Activated naive CD8-positive, alpha-beta T cell treated with anti-CD3 and anti-CD28 coated beads, Interleukin-2, amount 50 U/mL, for 24 hours (primary cell): ENCODE measurements around the gene PRIM1.
"Not testable (repeated sequence)": the region's sequence is repeated elsewhere in the genome, so short reads cannot be mapped to it uniquely, and the experiment has no call there.

Experiments used
- ATAC-seq: fragments of 150-1000 bp; cut with Tn5 transposase; one replicate; pipeline ENCODE4 v1.10.0; 2021
- DNase-seq: peaks from one replicate; pipeline ENCODE4 v3.0.0; 2021
- H3K27ac Mint-ChIP-seq: one replicate; pipeline ENCODE4 v1.8.0; 2021; ENCODE audit warnings: mild to moderate bottlenecking, mixed read lengths
- H3K27me3 Mint-ChIP-seq: one replicate; pipeline ENCODE4 v1.8.0; 2021; ENCODE audit warnings: mixed read lengths
- H3K36me3 Mint-ChIP-seq: one replicate; pipeline ENCODE4 v1.8.0; 2021; ENCODE audit warnings: low read depth, mixed read lengths
- H3K4me1 Mint-ChIP-seq: one replicate; pipeline ENCODE4 v1.8.0; 2021; ENCODE audit warnings: mixed read lengths
- H3K4me3 Mint-ChIP-seq: one replicate; pipeline ENCODE4 v1.8.0; 2021; ENCODE audit warnings: mild to moderate bottlenecking, moderate library complexity, mixed read lengths
- H3K9me3 Mint-ChIP-seq: one replicate; pipeline ENCODE4 v1.8.0; 2021; ENCODE audit warnings: mixed read lengths

Gene PRIM1

GRCh38 chr12:56751712-56752598 is at the start of gene PRIM1:
Gene PRIM1 (minus strand): TSS chr12:56752323. CDS start chr12:56752298, 25 bp downstream.
- Mint-ChIP-seq H3K36me3 (peaks cover 41% of the 10 kb centered on the region), H3K4me3 (peak within 1 kb of the TSS; percentile 98), H3K27me3 (no peaks in the 10 kb centered on the region), H3K27ac (peak within 1 kb of the TSS; percentile 98), H3K9me3 (no peaks in the 10 kb centered on the region), H3K4me1 (peaks cover 36% of the 10 kb centered on the region)
- DNase-seq: peak; percentile 92
- peak; percentile 94 for ATAC-seq

GRCh38 chr12:56800221-56800620 is 48.1 kb upstream of the PRIM1 start:
- DNase-seq: no peak
- Mint-ChIP-seq H3K9me3 (no peaks in the 10 kb centered on the region), H3K27ac (no peak overlapping the region), H3K27me3 (no peaks in the 10 kb centered on the region), H3K4me3 (no peak overlapping the region), H3K4me1 (no peaks in the 10 kb centered on the region), H3K36me3 (no peaks in the 10 kb centered on the region)
- ATAC-seq: no peak

- H3K27me3 Mint-ChIP-seq, DNase-seq, ATAC-seq, H3K4me3 Mint-ChIP-seq, H3K4me1 Mint-ChIP-seq, H3K36me3 Mint-ChIP-seq, H3K27ac Mint-ChIP-seq, H3K9me3 Mint-ChIP-seq: not testable (repeated sequence)
These were observed 47.2 kb upstream of the PRIM1 start for GRCh38 chr12:56799345-56799744.

- H3K4me1 Mint-ChIP-seq, H3K4me3 Mint-ChIP-seq, H3K36me3 Mint-ChIP-seq, H3K27ac Mint-ChIP-seq, DNase-seq, H3K9me3 Mint-ChIP-seq, ATAC-seq, H3K27me3 Mint-ChIP-seq: not testable (repeated sequence)
These were observed 43.7 kb upstream of the PRIM1 start for GRCh38 chr12:56795791-56796190.

DNA sequence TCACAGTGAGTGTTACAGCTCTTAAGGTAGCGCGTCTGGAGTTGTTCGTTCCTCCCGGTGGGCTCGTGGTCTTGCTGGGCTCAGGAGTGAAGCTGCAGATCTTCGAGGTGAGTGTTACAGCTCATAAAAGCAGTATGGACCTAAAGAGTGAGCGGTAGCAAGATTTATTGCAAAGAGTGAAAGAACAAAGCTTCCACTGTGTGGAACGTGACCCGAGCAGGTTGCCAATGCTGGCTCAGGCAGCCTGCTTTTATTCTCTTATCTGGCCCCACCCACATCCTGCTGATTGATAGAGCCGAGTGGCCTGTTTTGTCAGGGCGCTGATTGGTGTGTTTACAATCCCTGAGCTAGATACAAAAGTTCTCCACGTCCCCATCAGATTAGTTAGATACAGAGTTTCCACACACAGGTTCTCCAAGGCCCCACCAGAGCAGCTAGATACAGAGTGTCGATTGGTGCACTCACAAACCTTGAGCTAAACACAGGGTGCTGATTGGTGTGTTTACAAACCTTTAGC is 43.0 kb upstream of the PRIM1 start:
- peak overlapping the region; percentile 52 for H3K4me3 Mint-ChIP-seq
- not testable (repeated sequence) for ATAC-seq, H3K36me3 Mint-ChIP-seq, H3K4me1 Mint-ChIP-seq, H3K27me3 Mint-ChIP-seq, DNase-seq, H3K27ac Mint-ChIP-seq, H3K9me3 Mint-ChIP-seq

- ATAC-seq, DNase-seq, H3K27me3 Mint-ChIP-seq, H3K36me3 Mint-ChIP-seq, H3K4me1 Mint-ChIP-seq, H3K4me3 Mint-ChIP-seq, H3K27ac Mint-ChIP-seq, H3K9me3 Mint-ChIP-seq: not testable (repeated sequence)
These were observed 41.0 kb upstream of the PRIM1 start for GRCh38 chr12:56793124-56793523.

DNA sequence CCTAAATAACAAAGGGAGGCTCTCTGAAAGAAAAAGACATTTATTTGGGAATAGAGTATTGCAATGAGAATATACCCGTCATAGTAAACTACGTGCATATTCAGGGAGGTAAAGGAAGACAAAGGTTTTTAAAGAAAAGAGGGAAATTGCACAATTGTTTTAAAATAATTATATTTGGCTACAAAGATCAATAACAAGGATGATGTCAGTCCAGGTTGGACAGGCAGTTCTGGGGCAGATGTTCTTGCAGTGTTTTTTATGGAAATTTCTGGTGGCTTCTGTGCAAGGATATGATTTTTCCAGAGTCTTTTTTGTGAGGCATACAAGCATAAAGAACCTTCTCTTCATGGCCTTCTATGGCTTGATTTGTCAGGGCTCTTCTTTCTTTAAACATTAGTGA is 40.6 kb upstream of the PRIM1 start:
- no peaks in the 10 kb centered on the region for H3K4me1 Mint-ChIP-seq
- H3K4me3 Mint-ChIP-seq: no peak overlapping the region
- H3K27me3 Mint-ChIP-seq: no peaks in the 10 kb centered on the region

GRCh38 chr12:56789429-56789828 is 37.3 kb upstream of the PRIM1 start:
- H3K27ac Mint-ChIP-seq, DNase-seq, H3K4me1 Mint-ChIP-seq, H3K27me3 Mint-ChIP-seq, H3K9me3 Mint-ChIP-seq, ATAC-seq, H3K4me3 Mint-ChIP-seq, H3K36me3 Mint-ChIP-seq: not testable (repeated sequence)

More for the DNA sequence above, 40.6 kb upstream of the PRIM1 start:
- H3K36me3 Mint-ChIP-seq: no peaks in the 10 kb centered on the region
- ATAC-seq (no peak), DNase-seq (no peak)
- H3K27ac Mint-ChIP-seq: no peak overlapping the region
- H3K9me3 Mint-ChIP-seq: no peaks in the 10 kb centered on the region

DNA sequence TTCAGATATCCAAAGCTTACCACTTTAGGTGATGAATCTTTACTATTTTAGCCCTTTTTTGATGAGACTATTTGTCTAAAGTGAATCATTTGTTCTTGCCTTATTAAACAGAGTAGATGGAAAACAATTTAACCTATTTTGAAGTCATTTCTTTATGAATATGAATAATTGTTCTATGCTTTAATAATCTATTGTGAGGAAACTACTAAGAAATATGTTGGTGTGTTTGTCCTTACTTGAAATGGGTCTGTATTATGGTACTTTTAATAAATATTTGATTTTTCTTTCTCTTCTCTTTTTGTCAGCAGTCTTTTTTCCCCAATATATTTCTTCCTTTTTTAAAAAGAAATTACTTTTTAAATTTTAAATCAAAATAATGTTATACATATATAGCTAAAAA is 35.4 kb upstream of the PRIM1 start:
- H3K27me3 Mint-ChIP-seq: no peaks in the 10 kb centered on the region
- no peaks in the 10 kb centered on the region for H3K36me3 Mint-ChIP-seq
- H3K9me3 Mint-ChIP-seq: no peaks in the 10 kb centered on the region
- ATAC-seq (no peak), DNase-seq (no peak)
- no peak overlapping the region for H3K27ac Mint-ChIP-seq
- H3K4me1 Mint-ChIP-seq: no peaks in the 10 kb centered on the region
- H3K4me3 Mint-ChIP-seq: no peak overlapping the region

DNA sequence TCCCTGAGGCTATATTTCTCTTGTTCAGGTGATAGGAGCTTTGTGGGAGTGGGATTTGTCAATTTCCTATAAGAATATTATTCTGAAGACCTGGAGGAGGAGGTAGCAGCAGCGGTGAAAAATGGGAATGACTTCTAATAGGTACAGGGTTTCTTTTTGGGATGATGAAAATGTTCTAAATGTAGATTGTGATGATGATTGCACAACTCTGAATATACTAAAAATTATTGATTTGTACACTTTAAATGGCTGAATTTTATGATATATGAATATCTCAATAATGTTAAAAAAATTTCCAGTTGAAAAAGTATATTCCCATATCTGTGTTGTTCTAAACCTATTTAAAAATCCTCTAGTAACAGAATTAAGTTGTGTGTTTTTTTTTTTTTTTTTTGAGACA is 33.8 kb upstream of the PRIM1 start:
- ATAC-seq (no peak), DNase-seq (no peak)
- Mint-ChIP-seq H3K27ac (no peak overlapping the region), H3K27me3 (no peaks in the 10 kb centered on the region), H3K4me1 (no peaks in the 10 kb centered on the region), H3K9me3 (no peaks in the 10 kb centered on the region), H3K4me3 (no peak overlapping the region), H3K36me3 (no peaks in the 10 kb centered on the region)

GRCh38 chr12:56785141-56785865 is 33.2 kb upstream of the PRIM1 start:
- H3K9me3 Mint-ChIP-seq: no peaks in the 10 kb centered on the region
- no peak for ATAC-seq
- no peak for DNase-seq
- no peaks in the 10 kb centered on the region for H3K36me3 Mint-ChIP-seq
- H3K4me3 Mint-ChIP-seq: no peak overlapping the region
- no peak overlapping the region for H3K27ac Mint-ChIP-seq
- no peaks in the 10 kb centered on the region for H3K27me3 Mint-ChIP-seq
- H3K4me1 Mint-ChIP-seq: no peaks in the 10 kb centered on the region

- H3K4me3 Mint-ChIP-seq: no peak overlapping the region
- no peak for ATAC-seq
- no peaks in the 10 kb centered on the region for H3K36me3 Mint-ChIP-seq
- H3K9me3 Mint-ChIP-seq: no peaks in the 10 kb centered on the region
- H3K27me3 Mint-ChIP-seq: no peaks in the 10 kb centered on the region
- DNase-seq: no peak
- H3K27ac Mint-ChIP-seq: no peak overlapping the region
- no peaks in the 10 kb centered on the region for H3K4me1 Mint-ChIP-seq
These were observed 29.6 kb upstream of the PRIM1 start for GRCh38 chr12:56781726-56782125.

- Mint-ChIP-seq H3K4me1 (no peaks in the 10 kb centered on the region), H3K36me3 (no peaks in the 10 kb centered on the region), H3K27me3 (no peaks in the 10 kb centered on the region), H3K4me3 (no peak overlapping the region), H3K27ac (no peak overlapping the region), H3K9me3 (no peaks in the 10 kb centered on the region)
- no peak for ATAC-seq
- DNase-seq: no peak
These were observed 26.6 kb upstream of the PRIM1 start for GRCh38 chr12:56778756-56779155.

- Mint-ChIP-seq H3K27ac (no peak overlapping the region), H3K9me3 (no peaks in the 10 kb centered on the region), H3K4me3 (no peak overlapping the region), H3K4me1 (no peaks in the 10 kb centered on the region), H3K27me3 (no peaks in the 10 kb centered on the region), H3K36me3 (no peaks in the 10 kb centered on the region)
- DNase-seq (no peak), ATAC-seq (no peak)
These were observed 24.5 kb upstream of the PRIM1 start for GRCh38 chr12:56776654-56777053.

DNA sequence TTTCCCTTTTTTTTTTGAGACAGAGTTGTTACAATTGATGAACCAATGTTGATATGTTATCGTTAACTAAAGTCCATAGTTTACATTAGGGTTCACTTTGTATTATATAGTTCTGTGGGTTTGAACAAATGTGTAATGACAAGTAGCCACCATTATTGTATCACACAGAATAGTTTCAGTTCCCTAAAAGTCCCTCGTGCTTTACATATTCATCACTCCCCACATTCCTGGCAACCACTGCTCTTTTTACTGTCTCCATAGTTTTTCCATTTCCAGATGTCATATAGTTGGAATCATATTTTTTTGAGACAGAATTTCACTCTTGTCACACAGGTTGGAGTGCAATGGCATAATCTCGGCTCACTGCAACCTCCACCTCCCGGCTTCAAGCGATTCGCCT is 23.5 kb upstream of the PRIM1 start:
- ATAC-seq (no peak), DNase-seq (no peak)
- Mint-ChIP-seq H3K4me1 (no peaks in the 10 kb centered on the region), H3K27ac (no peak overlapping the region), H3K4me3 (no peak overlapping the region), H3K36me3 (no peaks in the 10 kb centered on the region), H3K27me3 (no peaks in the 10 kb centered on the region), H3K9me3 (no peaks in the 10 kb centered on the region)
